GM12891 (cell line): ENCODE results near the gene PAFAH1B2.

Experiments used
- PAX5 ChIP-seq: IDR thresholded peaks from 2 replicates; pipeline ENCODE4 v1.6.1; 2011; ENCODE audit warnings: low read length, moderate library complexity, mild to moderate bottlenecking; ENCODE audit not compliant: insufficient read depth, severe bottlenecking
- POLR2A ChIP-seq: IDR thresholded peaks from 2 replicates; pipeline ENCODE4 v1.6.1; 2011; ENCODE audit warnings: low read depth, low read length, control low read depth
- POLR2AphosphoS5 ChIP-seq: IDR thresholded peaks from 2 replicates; pipeline ENCODE4 v1.6.1; 2011; ENCODE audit warnings: low read depth, low read length, control low read depth
- SPI1 ChIP-seq: IDR thresholded peaks from 2 replicates; pipeline ENCODE4 v1.6.1; 2011; ENCODE audit warnings: low read depth, low read length, control low read depth
- TAF1 ChIP-seq: IDR thresholded peaks from 2 replicates; pipeline ENCODE4 v1.6.1; 2011; ENCODE audit warnings: low read depth, low read length, control low read depth

DNA sequence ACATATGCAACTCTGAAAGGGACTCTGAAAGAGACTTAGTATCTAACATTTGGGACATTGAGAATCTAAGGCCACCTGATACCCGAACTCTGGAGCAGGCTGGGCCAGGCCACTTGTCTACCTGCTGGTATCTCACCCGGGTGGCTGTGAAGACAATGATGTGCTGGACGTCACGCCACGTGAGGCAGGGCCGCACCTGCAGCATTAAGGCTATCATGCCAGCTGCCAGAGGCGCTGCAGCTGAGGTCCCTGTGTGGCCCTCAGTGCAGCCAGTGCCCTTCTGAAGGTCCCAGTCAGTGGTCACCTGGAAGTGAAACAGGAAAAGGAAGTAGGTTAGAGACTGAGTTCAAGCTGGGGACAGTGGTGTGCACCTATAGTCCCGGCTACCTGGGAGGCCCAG lies 75.4 kb downstream of the PAFAH1B2 start:
- TF ChIP-seq POLR2A, result no peak
- no peak for TF ChIP-seq SPI1
- TF ChIP-seq TAF1, result no peak
- no peak for TF ChIP-seq POLR2AphosphoS5
- no peak for TF ChIP-seq PAX5
